ENCODE measurements around the gene RPS15. TPM values are rescaled to one million over a fixed set of nuclear protein-coding genes. Genes with fewer than 3 reads are reported as not detected.

RPS15 gene
- total and polyA plus RNA-seq, 4 donors: 574 to 2,993 (median 1,933) TPM

DNA sequence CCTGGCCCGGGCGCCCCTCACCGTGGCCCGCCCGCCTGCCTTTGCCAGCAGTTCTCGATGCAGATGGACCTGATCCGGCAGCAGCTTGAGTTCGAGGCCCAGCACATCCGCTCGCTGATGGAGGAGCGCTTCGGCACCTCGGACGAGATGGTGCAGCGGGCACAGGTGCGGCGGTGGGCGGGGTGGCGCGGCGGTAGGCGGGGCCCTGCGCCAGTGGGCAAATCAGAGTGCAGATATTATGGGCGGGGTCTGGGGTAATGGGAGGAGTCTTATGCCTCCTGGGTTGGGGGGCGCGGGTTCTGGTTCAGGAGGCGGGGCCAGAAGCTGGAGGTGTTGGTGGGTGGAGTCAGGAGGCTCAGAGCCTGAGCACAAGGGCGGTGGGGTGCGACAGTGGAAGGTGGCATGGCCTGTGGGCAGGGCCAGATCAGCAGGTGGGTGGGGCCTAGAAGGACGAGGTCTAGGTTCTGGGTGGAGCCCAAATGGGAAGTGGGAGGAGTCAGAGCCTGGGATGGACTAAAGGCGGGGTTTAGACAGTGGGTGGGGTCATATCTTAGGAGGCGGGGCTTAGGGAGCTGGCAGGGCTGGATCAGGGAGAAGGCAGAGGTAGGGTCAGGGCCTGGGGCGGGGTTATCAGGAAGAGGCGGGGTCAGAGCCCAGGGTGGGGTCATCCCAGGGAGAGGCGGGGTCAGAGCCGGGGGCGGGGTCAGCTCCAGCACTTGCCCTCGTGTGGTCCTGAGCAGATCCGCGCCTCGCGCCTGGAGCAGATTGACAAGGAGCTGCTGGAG lies 17.3 kb downstream of the RPS15 start:
- Histone ChIP-seq H3K27ac (ENCODE audit: low read depth in 1 of 2, low read length in 1 of 2) (no peak overlapping the region), H3K4me3 (no peak overlapping the region), H3K36me3 (ENCODE audit: control insufficient read depth in 4 of 4, insufficient read depth in 4 of 4, low read length in 4 of 4) (no peaks in the 10 kb centered on the region), H3K4me1 (ENCODE audit: control insufficient read depth in 5 of 5, insufficient read depth in 5 of 5, low read length in 5 of 5) (peaks cover 0 to 16% (median 0%) of the 10 kb centered on the region in 5 donors), H3K9ac (ENCODE audit: insufficient read depth in 1 of 2, low read length in 2 of 2) (no peak overlapping the region), H3K9me3 (ENCODE audit: control insufficient read depth in 4 of 4, insufficient read depth in 3 of 4, low read length in 3 of 4) (peaks cover 0 to 3% (median 0%) of the 10 kb centered on the region in 4 donors), H3K27me3 (ENCODE audit: control insufficient read depth in 3 of 3, insufficient read depth in 3 of 3, low read length in 2 of 3) (peaks cover 15 to 68% (median 23%) of the 10 kb centered on the region in 3 donors)
- DNase-seq: peak in 1 of 3 donors; percentile 50
- WGBS, 2 donors: 5 to 6% methylated on average over 37 to 42 of the region's 42 CpGs
- peak; percentile 31 for ATAC-seq (ENCODE audit: insufficient read depth, low FRiP score)
- TF ChIP-seq, protein P1, sequence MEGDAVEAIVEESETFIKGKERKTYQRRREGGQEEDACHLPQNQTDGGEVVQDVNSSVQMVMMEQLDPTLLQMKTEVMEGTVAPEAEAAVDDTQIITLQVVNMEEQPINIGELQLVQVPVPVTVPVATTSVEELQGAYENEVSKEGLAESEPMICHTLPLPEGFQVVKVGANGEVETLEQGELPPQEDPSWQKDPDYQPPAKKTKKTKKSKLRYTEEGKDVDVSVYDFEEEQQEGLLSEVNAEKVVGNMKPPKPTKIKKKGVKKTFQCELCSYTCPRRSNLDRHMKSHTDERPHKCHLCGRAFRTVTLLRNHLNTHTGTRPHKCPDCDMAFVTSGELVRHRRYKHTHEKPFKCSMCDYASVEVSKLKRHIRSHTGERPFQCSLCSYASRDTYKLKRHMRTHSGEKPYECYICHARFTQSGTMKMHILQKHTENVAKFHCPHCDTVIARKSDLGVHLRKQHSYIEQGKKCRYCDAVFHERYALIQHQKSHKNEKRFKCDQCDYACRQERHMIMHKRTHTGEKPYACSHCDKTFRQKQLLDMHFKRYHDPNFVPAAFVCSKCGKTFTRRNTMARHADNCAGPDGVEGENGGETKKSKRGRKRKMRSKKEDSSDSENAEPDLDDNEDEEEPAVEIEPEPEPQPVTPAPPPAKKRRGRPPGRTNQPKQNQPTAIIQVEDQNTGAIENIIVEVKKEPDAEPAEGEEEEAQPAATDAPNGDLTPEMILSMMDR (IDR thresholded peaks at IDR 0.05; ENCODE audit: control extremely low read depth, extremely low read depth): no peak

DNA sequence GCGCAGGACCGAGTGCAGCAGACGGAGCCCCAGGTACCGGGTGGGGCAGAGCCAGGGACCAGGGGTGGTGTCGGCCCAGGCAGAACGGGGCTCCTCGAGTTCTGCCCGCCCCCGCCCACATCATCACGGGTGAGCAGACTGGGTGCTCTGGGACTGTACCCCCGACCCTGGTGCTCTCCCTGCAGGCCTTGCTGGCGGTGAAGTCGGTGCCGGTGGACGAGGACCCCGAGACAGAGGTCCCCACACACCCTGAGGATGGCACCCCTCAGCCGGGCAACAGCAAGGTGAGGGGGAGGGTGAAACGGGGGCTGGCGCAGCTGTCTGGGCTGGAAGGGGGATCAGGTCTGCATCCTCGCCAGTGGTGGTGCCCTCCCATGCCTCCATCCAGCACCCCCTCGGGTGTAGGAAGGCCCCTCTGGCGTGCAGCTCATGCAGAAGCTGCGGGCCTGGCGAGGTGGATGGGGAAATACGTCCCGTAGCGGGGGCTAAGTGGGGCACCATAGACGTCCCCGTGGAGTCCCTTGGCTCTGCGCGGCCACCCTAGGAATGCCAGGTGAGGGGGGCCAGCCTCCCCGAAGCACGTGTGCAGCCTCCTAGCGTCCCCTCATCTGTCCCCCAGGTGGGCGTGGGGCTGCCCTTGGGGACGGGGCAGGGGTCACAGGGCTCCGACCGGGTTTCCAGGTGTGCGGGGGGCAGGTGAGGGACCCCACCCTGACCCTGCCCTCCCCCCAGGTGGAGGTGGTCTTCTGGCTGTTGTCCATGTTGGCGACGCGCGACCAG lies 18.1 kb downstream of the RPS15 start:
- Histone ChIP-seq H3K9ac (ENCODE audit: insufficient read depth in 1 of 2, low read length in 2 of 2) (no peak overlapping the region), H3K27ac (ENCODE audit: low read depth in 1 of 2, low read length in 1 of 2) (no peak overlapping the region), H3K27me3 (ENCODE audit: control insufficient read depth in 3 of 3, insufficient read depth in 3 of 3, low read length in 2 of 3) (peaks cover 15 to 60% (median 15%) of the 10 kb centered on the region in 3 donors), H3K4me3 (no peak overlapping the region), H3K9me3 (ENCODE audit: control insufficient read depth in 4 of 4, insufficient read depth in 3 of 4, low read length in 3 of 4) (peaks cover 0 to 5% (median 0%) of the 10 kb centered on the region in 4 donors), H3K36me3 (ENCODE audit: control insufficient read depth in 4 of 4, insufficient read depth in 4 of 4, low read length in 4 of 4) (peaks cover 0 to 4% (median 0%) of the 10 kb centered on the region in 4 donors), H3K4me1 (ENCODE audit: control insufficient read depth in 5 of 5, insufficient read depth in 5 of 5, low read length in 5 of 5) (peaks cover 0 to 16% (median 0%) of the 10 kb centered on the region in 5 donors)
- ATAC-seq (ENCODE audit: insufficient read depth, low FRiP score) (no peak), DNase-seq (no peak)
- WGBS, 2 donors: 36 to 47% methylated on average over 39 to 43 of the region's 43 CpGs
- TF ChIP-seq, protein P1 (IDR thresholded peaks at IDR 0.05; ENCODE audit: control extremely low read depth, extremely low read depth): no peak

DNA sequence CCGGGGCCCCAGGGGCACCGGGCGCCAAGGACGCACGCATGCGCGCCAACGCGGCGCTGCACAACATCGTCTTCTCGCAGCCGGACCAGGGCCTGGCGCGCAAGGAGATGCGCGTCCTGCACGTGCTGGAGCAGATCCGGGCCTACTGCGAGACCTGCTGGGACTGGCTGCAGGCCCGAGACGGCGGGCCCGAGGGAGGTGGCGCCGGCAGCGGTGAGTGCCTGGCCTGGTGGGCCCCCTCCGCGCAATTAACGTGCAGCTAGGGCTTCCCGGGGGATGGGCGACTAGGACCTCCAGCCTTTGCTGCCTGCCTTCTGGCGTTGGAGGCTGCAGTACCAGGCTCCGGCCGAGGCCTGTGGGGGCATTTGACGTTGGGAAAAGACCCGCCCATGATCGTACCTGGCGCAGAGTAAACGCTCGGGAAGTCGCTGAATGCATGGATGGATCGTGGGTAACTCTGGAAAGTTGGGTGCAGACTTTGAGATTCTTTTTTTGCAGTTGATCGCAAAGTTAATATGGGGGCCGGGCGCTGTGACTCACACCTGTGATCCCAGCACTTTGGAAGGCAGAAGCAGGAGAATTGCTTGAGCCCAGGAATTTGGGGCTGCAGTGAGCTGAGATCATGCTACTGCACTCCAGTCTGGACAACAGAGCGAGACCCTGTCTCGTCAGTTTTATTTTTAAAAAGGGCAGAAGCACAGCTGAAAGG lies 19.0 kb downstream of the RPS15 start:
- DNase-seq (peak in 1 of 3 donors; percentile 37), ATAC-seq (ENCODE audit: insufficient read depth, low FRiP score) (no peak)
- H3K4me1 ChIP-seq (ENCODE audit: control insufficient read depth in 5 of 5, insufficient read depth in 5 of 5, low read length in 5 of 5): peaks cover 0 to 14% (median 0%) of the 10 kb centered on the region in 5 donors
- H3K9ac ChIP-seq (ENCODE audit: insufficient read depth in 1 of 2, low read length in 2 of 2): no peak overlapping the region
- TF ChIP-seq, protein P1 (IDR thresholded peaks at IDR 0.05; ENCODE audit: control extremely low read depth, extremely low read depth): no peak
- peaks cover 0 to 4% (median 0%) of the 10 kb centered on the region in 4 donors for H3K36me3 ChIP-seq (ENCODE audit: control insufficient read depth in 4 of 4, insufficient read depth in 4 of 4, low read length in 4 of 4)
- no peak overlapping the region for H3K4me3 ChIP-seq
- 12 to 17% methylated on average over 46 to 48 of the region's 48 CpGs for WGBS, 2 donors
- no peak overlapping the region for H3K27ac ChIP-seq (ENCODE audit: low read depth in 1 of 2, low read length in 1 of 2)
- H3K9me3 ChIP-seq (ENCODE audit: control insufficient read depth in 4 of 4, insufficient read depth in 3 of 4, low read length in 3 of 4): peaks cover 0 to 5% (median 0%) of the 10 kb centered on the region in 4 donors
- H3K27me3 ChIP-seq (ENCODE audit: control insufficient read depth in 3 of 3, insufficient read depth in 3 of 3, low read length in 2 of 3): peaks cover 15 to 52% (median 15%) of the 10 kb centered on the region in 3 donors

Measured in lung (tissue), 12 donors.